ENCODE results near the gene SLC41A3.
A peak's percentile ranks its signal among the peaks of the same experiment; 100 is the strongest.
"Not testable (repeated sequence)": the region's sequence is repeated elsewhere in the genome, so short reads cannot be mapped to it uniquely, and the experiment has no call there.

Gene SLC41A3

DNA sequence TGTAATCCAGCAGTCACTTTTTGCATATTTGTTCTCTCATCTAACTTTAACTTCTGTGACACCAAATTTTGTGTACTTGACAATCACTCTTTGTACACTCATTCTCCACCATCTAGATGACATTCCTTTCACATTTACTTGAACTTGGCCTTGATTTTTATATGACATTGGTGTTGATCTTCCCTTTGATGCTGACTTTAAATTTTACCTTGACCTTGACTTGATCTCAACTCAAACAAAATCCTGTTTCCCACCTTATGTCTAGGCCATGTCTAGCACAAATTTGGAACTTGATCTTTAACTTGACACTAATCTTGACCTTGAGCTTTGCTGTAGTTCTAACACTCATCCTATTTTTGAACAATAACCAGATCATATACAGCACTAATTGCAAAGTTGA, 81.7 kb downstream of the SLC41A3 start:
- Mint-ChIP-seq H3K27me3 (no peaks in the 10 kb centered on the region), H3K9me3 (peaks cover 29 to 39% of the 10 kb centered on the region in 2 donors), H3K36me3 (peaks cover 17 to 38% of the 10 kb centered on the region in 2 donors), H3K4me3 (no peak overlapping the region), H3K27ac (no peak overlapping the region), H3K4me1 (no peaks in the 10 kb centered on the region)
- no peak for ATAC-seq (replicated peaks)
- DNase-seq: no peak

DNA sequence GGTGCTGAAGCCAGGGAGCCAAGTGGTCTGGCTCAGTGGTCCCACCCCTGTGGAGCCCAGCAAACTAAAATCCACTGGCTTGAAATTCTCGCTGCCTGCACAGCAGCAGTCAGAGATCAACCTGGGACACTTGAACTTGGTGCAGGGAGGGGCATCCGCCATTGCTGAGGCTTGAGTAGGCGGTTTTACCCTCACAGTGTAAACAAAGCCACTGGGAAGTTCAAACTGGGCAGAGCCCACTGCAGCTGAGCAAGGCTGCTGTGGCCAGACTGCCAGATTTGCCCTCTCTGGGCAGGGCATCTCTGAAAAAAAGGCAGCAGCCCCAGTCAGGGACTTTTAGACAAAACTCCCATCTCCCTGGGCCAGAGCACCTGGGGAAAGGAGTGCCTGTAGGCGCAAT, 87.2 kb downstream of the SLC41A3 start:
- DNase-seq; H3K27me3 Mint-ChIP-seq; ATAC-seq (replicated peaks); H3K4me1 Mint-ChIP-seq; H3K4me3 Mint-ChIP-seq; H3K27ac Mint-ChIP-seq: not testable (repeated sequence)
- peaks cover 23 to 30% of the 10 kb centered on the region in 2 donors for H3K9me3 Mint-ChIP-seq
- peaks cover 12 to 22% of the 10 kb centered on the region in 2 donors for H3K36me3 Mint-ChIP-seq

DNA sequence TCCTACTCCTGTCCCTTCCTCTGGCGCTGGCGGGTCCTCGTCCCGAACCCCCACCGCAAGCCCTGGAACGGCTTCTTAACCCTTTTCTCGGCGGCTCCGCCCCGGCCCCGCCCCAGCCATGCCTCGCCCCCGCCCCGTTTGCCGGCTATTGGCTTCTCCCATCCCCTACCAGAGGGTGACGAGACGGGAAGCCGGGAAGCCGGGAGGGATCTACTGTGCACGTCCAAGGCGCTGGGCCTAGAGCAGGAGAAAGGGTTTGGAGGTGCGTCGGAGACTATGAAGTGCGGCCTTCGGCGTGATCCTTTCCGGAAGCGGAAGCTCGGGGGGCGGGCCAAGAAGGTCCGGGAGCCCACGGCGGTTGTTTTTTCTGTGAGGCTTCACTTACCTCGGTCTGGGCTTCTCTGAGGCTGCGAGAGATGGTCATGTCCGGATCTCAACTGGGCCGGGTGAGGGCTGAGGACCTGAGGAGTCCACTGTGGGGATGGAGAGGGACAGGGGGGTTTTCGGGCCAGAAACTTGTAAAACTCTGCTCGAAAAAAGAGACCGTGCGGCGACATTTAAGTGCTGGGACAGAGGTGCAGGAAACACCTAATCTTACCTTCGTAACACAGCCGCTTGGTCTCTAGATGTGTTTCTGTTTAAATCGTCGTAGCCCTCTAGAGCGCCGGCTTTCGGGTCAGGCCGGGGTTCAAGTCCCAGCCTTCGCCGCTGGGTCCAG, 93.5 kb downstream of the SLC41A3 start:
- Mint-ChIP-seq H3K4me3 (peak overlapping the region; percentile 92 to 100), H3K9me3 (no peaks in the 10 kb centered on the region), H3K4me1 (peaks cover 8 to 25% of the 10 kb centered on the region in 2 donors), H3K36me3 (no peaks in the 10 kb centered on the region), H3K27ac (peak overlapping the region; percentile 95), H3K27me3 (no peaks in the 10 kb centered on the region)
- peak; percentile 94 to 96 for ATAC-seq (replicated peaks)
- DNase-seq: peak; percentile 64

DNA sequence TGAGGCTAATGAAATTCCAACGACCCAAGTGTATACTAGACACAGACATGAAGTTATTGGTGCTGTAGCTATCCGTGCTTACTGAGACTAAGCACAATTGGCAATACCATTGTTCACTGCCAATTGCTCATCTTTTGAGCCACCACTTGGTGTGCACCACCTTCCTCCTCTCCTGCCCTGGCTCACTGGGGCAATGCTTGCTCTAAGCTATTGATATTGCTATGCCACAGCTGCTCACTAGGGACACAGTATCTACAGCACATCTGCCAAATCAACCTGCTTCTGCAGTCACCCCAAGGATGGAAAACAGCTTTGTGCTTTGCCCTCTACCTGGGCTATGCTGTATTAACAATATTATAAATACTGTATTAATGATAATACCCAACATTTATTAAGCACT, 99.0 kb downstream of the SLC41A3 start:
- H3K27me3 Mint-ChIP-seq, H3K27ac Mint-ChIP-seq, H3K4me3 Mint-ChIP-seq, H3K36me3 Mint-ChIP-seq, DNase-seq, H3K9me3 Mint-ChIP-seq: not testable (repeated sequence)
- peaks cover 8 to 21% of the 10 kb centered on the region in 2 donors for H3K4me1 Mint-ChIP-seq
- ATAC-seq (replicated peaks): peak; percentile 50 to 66

DNA sequence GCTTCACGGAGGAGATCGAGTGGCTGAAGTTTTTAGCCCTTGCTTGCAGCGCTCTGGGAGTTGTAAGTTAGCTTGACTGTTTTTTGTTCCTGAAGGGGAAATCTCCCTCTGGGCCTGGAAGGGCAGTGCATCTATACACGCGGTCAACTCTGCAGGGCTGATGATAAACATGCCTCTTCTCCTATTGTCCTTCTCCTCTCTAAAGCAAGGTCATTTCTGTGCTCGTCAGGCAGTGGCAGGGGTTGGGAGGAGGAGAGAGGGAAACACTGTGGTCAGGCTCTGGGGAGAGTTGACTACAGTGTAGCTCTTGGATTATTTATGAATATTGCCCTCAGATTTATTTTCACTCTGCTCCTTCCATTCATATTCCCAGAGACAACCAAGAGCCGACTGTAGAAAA, 106.8 kb downstream of the SLC41A3 start:
- H3K4me3 Mint-ChIP-seq; H3K27me3 Mint-ChIP-seq; DNase-seq; H3K4me1 Mint-ChIP-seq; ATAC-seq (replicated peaks); H3K9me3 Mint-ChIP-seq; H3K27ac Mint-ChIP-seq: not testable (repeated sequence)
- peaks cover 13% of the 10 kb centered on the region in 2 donors for H3K36me3 Mint-ChIP-seq

DNA sequence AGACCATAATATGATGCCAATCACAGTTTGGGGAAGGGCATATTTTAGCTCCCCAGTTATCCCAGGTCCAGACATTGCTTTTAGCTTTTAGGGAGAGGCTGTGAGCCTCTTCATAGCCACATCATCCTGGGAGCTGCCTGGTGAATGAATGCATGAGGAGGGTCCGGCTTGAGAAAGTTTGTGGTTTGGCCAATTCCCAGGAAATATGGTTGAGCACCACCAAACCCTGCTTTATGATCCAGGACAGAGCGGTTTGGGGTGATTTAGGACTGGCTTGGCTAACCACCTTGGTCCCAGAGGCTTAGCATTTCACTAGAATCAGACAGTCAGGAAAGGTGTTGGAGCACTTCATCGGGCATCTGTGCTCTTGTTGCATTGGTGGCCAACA, 107.9 kb downstream of the SLC41A3 start:
- DNase-seq; H3K9me3 Mint-ChIP-seq; H3K27ac Mint-ChIP-seq; ATAC-seq (replicated peaks); H3K27me3 Mint-ChIP-seq; H3K4me1 Mint-ChIP-seq; H3K4me3 Mint-ChIP-seq: not testable (repeated sequence)
- peaks cover 13% of the 10 kb centered on the region in 2 donors for H3K36me3 Mint-ChIP-seq

DNA sequence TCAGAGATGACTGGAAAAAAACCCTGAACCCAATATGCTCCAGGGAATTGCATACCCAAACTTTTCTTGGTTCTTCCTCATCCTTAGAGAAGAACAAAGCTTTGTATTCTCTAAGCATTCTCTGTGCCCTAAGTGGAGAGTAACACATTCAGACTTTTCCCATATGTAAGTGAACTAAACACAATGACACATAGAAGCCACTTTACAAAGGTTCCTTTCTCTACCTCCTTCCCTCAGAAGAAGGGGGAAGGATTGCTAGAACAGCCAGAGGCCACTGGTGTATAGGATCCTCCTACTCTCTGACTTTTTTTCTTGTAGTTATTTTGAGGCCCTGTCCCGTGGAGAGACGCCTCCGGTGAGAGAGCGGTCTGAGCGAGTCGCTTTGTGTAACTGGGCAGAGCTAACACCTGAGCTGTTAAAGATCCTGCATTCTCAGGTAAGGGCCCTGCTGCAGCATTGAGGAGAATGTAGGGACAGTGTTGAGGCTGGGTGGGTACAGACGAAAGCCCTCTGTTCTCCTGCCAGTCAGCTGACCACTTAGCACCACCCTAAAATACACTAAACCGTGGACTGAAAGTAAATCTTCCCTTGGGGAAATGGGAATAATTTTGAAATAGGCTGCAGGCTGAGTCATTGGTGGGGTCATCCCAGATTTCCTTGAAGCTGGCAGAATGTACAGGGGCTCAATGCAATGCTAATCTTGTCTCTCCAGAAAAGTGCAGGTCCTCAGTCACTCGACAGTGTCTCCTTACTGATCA, 108.5 kb downstream of the SLC41A3 start:
- DNase-seq; H3K4me3 Mint-ChIP-seq; H3K27me3 Mint-ChIP-seq; ATAC-seq (replicated peaks); H3K4me1 Mint-ChIP-seq; H3K27ac Mint-ChIP-seq; H3K9me3 Mint-ChIP-seq: not testable (repeated sequence)
- H3K36me3 Mint-ChIP-seq: peaks cover 10 to 12% of the 10 kb centered on the region in 2 donors

DNA sequence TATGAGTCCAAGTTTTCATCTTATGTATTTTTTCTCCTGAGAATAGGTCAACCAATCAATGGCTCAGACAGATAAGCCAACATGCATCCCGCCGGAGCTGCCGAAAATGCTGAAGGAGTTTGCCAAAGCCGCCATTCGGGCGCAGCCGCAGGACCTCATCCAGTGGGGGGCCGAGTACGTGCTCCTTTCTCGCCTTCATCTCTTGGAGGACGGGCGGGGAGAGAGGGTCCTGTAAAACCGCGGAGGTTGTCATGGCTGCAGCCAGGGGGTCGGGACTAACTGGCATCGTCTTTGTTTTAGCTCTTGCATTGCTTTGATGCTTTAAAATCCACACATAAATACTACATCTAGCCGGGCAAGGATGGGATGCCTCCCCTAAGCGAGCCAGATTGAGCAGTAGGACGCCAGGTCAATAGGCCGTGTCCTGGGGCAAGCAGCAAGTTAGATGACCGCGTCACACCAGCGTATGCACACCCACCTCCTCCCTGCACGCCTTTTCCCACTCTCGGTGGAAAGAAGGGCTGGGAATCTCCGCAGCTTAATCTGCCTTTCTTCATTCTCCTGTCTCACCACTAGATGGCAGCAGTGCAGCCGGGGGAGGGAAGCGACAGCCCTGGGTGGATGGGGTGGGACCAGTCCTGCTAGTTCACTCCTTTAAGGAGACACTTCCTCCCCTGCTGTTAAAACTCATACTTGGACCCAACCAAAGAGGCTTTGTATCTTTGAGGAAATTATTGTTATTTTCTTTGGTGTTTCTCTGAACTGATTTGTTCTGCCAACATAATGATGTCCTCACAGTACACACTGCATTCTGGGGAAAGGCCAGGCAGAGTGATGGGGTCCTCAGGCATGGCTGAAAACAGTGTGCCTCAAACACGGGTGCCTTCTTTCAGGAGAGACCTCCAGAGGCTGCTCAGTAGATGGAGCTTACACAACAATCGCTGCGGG, 111.7 kb downstream of the SLC41A3 start:
- not testable (repeated sequence) for H3K4me1 Mint-ChIP-seq, H3K27me3 Mint-ChIP-seq, H3K27ac Mint-ChIP-seq, H3K9me3 Mint-ChIP-seq, H3K36me3 Mint-ChIP-seq, DNase-seq
- peak; percentile 73 to 75 for ATAC-seq (replicated peaks)
- peak overlapping the region; percentile 67 to 71 for H3K4me3 Mint-ChIP-seq

DNA sequence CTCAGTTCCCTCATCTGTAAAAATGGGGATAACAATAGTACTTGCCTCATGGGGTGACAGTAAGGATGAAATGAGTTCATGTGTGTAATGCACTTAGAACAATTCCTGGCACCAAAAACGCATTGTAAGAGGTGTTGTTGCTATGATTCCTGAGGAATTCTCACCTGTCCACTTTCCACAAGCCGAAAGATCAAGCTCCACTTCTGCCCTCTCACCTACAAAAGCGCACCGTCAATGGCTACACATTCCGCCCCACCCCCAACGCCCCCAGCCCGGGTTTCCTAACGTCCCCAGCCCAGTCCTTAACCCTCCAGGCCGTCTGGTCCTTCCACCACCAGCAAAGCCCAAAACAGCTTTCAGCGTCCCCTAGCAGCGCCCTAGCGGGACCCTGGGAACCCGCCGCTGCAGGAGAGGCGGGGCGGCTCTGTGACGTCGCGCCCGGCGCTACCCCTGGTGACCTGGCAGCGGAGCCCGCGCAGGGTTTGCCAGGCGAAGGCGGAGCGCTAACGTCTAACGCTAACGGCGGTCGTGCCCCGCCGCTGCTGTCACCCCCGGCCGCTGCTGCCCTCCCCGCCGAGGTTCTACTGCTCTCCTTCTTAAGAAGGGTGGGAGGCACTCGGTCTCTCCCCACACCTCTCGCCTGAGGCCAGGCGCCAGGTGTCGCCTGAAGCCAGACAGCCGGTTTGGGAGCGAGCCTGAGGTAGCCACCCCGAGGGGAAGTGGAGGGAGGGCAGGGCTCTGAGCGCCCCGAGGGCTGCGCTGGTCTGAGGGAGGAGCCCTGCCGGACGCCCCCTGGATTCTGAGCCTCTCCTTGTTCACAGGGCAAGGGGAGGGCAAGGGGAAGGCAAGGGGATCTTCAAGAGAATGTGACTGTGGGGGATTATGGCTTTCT, 115.0 kb downstream of the SLC41A3 start, which contains the start of gene ROPN1B:
Gene ROPN1B, plus strand, starts transcription at position 478 of the 892 bp plus-strand sequence. CDS start 2,877 bp downstream, outside the sequence.
- H3K4me3 Mint-ChIP-seq: peak within 1 kb of the TSS in 1 of 2 donors; percentile 10
- H3K4me1 Mint-ChIP-seq, DNase-seq, H3K27me3 Mint-ChIP-seq, H3K27ac Mint-ChIP-seq, H3K9me3 Mint-ChIP-seq, H3K36me3 Mint-ChIP-seq: not testable (repeated sequence)
- ATAC-seq (replicated peaks): peak; percentile 85 to 88

DNA sequence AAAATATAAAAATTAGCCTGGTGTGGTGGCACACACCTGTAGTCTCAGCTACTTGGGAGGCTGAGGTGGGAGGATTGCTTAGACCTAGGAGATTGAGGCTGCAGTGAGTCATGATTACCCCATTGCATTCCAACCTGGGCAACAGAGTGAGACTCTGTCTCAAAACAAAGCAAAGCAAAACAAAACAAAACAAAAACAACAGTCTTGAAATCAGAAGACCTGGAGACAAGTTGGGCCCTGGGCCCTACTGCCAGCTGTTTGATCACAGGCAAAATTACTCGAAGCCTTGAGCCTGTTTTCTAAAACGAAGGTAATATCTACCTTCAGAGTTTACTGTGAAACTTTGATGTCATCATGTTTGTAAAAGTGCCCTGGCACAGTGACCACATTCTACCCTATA, 115.8 kb downstream of the SLC41A3 start:
- not testable (repeated sequence) for H3K36me3 Mint-ChIP-seq; DNase-seq; H3K27ac Mint-ChIP-seq; H3K27me3 Mint-ChIP-seq; H3K4me1 Mint-ChIP-seq; H3K9me3 Mint-ChIP-seq; H3K4me3 Mint-ChIP-seq; ATAC-seq (replicated peaks)

DNA sequence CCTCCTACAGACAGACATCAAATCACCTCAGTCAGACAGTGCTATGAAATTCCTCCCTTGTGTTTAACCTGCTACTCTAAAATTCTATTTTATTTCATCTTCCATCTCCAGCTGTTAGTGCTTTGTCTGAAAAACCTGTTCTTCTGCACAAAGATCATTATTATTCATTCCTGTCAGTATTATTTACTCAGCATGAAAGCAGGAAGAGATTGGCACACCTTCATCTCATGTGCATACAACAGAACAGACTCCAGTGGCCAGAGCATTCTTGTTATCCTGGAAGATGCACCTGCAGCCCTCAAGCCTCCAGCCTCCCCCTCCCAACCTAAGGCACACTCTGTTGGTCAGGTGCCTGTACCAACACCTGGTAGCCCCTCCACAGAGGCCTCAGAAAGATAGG, 116.8 kb downstream of the SLC41A3 start:
- H3K27ac Mint-ChIP-seq: no peak overlapping the region
- peaks cover under 1 to 4% of the 10 kb centered on the region in 2 donors for H3K4me1 Mint-ChIP-seq
- DNase-seq: no peak
- no peak overlapping the region for H3K4me3 Mint-ChIP-seq
- no peaks in the 10 kb centered on the region for H3K9me3 Mint-ChIP-seq
- H3K27me3 Mint-ChIP-seq: peaks cover 4% of the 10 kb centered on the region in 2 donors
- ATAC-seq (replicated peaks): no peak
- no peaks in the 10 kb centered on the region for H3K36me3 Mint-ChIP-seq

DNA sequence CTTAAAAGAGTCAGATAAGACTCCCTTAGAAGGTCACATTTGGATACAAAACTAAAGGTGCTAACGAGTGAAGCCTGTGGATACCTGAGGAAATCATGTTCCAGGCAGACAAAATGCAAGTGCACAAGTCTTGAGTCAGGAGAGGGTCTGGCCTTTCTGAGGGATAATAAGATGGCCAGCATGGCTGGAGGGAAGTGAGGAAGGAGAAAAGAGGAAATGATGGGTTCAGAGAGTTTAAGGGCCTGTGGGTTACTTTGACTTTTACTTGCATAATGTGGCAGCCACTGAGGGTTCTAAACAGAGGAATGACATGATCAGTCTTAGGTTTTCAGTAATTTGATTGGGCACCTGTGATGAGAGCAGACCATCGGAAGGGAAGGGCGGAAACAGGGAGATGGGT, 118.4 kb downstream of the SLC41A3 start:
- DNase-seq: no peak
- no peak for ATAC-seq (replicated peaks)
- no peaks in the 10 kb centered on the region for H3K36me3 Mint-ChIP-seq
- H3K9me3 Mint-ChIP-seq: no peaks in the 10 kb centered on the region
- H3K27ac Mint-ChIP-seq: no peak overlapping the region
- H3K4me1 Mint-ChIP-seq: no peaks in the 10 kb centered on the region
- peaks cover under 1% of the 10 kb centered on the region in 2 donors for H3K27me3 Mint-ChIP-seq
- no peak overlapping the region for H3K4me3 Mint-ChIP-seq

DNA sequence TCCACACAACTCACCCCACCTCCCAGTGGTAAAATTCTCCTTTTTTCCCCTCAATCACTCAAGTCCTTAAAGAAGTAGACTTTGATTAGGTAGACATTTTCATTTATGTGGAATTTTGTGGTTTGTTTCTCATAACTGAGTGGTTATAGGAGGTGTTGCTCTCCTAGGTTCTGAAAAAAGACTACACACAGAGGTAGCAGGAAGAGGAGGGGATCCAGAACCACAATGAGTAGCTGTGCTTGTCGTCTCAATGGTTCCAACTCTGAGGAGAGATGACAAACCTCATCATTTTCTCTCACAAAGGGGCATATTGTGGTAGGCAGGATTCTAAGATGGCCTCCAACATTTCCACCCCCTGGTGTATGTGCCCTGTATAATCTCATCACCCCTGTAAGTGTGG, 120.1 kb downstream of the SLC41A3 start:
- not testable (repeated sequence) for H3K27ac Mint-ChIP-seq; H3K4me3 Mint-ChIP-seq; H3K4me1 Mint-ChIP-seq; ATAC-seq (replicated peaks); DNase-seq; H3K9me3 Mint-ChIP-seq; H3K36me3 Mint-ChIP-seq
- peaks cover 12 to 13% of the 10 kb centered on the region in 2 donors for H3K27me3 Mint-ChIP-seq

Measured in stimulated activated naive B cell treated with anti-CD40 and anti-IgM and Interleukin-4, amounts not matched to agents 10 μg/mL and 1 μg/mL and 100 μg/mL, for 72 hours (primary cell).